Ectodermal cell (in vitro differentiated cells): ENCODE data around the gene DHRS12.

Experiments used
- H3K27ac ChIP-seq: 2 replicates; pipeline ENCODE4 v1.7.0; 2013; ENCODE audit warnings: mild to moderate bottlenecking, low read depth, low read length; ENCODE audit not compliant: insufficient read depth, poor library complexity, severe bottlenecking
- H3K27me3 ChIP-seq: 2 replicates; pipeline ENCODE4 v1.7.0; 2013; ENCODE audit warnings: mild to moderate bottlenecking, low read length; ENCODE audit not compliant: insufficient read depth, control insufficient read depth, poor library complexity, severe bottlenecking
- H3K36me3 ChIP-seq: one replicate; pipeline ENCODE4 v1.7.0; 2013; ENCODE audit warnings: low read length; ENCODE audit not compliant: control insufficient read depth, insufficient read depth
- H3K4me1 ChIP-seq: one replicate; pipeline ENCODE4 v1.7.0; 2013; ENCODE audit warnings: low read length; ENCODE audit not compliant: control insufficient read depth, insufficient read depth
- H3K4me3 ChIP-seq: 2 replicates; pipeline ENCODE4 v1.7.0; 2013; ENCODE audit warnings: low read depth, low read length, control low read depth; ENCODE audit not compliant: insufficient read depth
- H3K9me3 ChIP-seq: 2 replicates; pipeline ENCODE4 v1.7.0; 2013; ENCODE audit warnings: mild to moderate bottlenecking, low read length, moderate library complexity; ENCODE audit not compliant: control insufficient read depth
- WGBS, 2 experiments: methylation state at CpG; one replicate each; pipeline ENCODE4 v1.1.7; 2013; ENCODE audit warnings: missing lambda C conversion rate in 2 of 2; 5-methylcytosine and 5-hydroxymethylcytosine counted together

DHRS12 gene

DNA sequence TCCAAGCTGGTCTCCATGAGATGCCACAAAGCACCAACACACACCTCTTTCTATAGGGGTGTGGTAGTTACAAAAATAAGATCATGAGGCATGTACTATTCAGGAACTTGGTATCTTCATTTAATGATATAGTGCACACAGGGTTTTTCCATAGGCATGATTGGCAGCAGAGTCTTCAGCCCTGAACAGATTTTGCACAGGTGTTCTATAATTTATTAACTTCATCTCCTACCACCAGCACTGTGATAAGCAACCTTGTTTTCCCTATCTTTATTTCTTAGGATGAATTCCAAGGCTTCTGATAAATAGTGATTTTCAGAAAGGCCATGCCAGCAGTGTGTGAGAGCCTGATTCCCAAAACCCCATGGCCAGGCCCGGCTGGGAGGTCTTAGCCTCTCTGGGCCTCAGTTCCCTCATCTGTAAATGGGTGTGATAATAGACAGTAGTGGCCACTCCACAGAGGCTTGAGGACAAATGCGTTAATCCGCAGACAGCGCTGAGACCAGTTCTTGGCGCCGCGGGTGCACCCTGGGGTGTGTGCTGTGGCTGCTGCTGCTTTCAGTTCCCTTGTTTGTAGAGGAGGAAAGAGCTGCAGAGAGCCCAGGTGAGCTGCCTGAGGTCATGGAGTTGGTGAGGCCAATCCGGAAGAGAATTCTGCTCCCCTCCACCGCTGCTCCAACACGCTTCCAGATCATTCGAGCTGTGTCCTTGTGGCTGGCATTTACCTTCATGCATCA lies 33.1 kb downstream of the DHRS12 start:
- H3K9me3 ChIP-seq = no peaks in the 10 kb centered on the region
- H3K4me1 ChIP-seq = no peaks in the 10 kb centered on the region
- 93 to 94% methylated on average over 11 of the region's 11 CpGs for WGBS, 2 experiments
- peaks cover 4% of the 10 kb centered on the region for H3K36me3 ChIP-seq
- no peak overlapping the region for H3K4me3 ChIP-seq
- no peak overlapping the region for H3K27ac ChIP-seq
- no peaks in the 10 kb centered on the region for H3K27me3 ChIP-seq

DNA sequence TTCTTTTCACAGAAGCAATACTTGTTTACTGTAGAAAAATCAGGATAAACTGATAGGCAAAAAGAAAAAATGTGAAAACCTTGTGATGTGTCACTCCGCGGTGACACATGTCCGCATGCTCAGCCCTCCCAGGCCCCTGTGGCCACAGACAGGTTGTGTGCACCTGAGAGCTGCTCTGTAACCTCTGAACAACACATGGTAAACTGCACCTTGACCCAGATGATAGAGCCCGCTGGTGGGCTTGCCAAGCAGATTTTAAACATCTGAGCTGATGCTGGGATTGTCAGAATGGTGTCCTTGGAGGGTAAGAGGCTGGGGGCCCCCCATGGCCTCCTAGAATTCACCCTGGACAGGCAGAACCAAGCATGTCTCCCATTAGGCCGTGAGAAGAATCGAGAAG lies 33.8 kb downstream of the DHRS12 start:
- peaks cover 4% of the 10 kb centered on the region for H3K36me3 ChIP-seq
- WGBS, 2 experiments = 90 to 95% methylated on average over 6 of the region's 6 CpGs
- no peak overlapping the region for H3K27ac ChIP-seq
- no peaks in the 10 kb centered on the region for H3K4me1 ChIP-seq
- no peaks in the 10 kb centered on the region for H3K9me3 ChIP-seq
- no peaks in the 10 kb centered on the region for H3K27me3 ChIP-seq
- H3K4me3 ChIP-seq = no peak overlapping the region

GRCh38 chr13:51769455-51770127 lies 34.4 kb downstream of the DHRS12 start:
- 85 to 90% methylated on average over 11 of the region's 11 CpGs for WGBS, 2 experiments
- Histone ChIP-seq H3K4me3 (no peak overlapping the region), H3K27ac (no peak overlapping the region), H3K27me3 (no peaks in the 10 kb centered on the region), H3K9me3 (no peaks in the 10 kb centered on the region), H3K36me3 (peaks cover 4% of the 10 kb centered on the region), H3K4me1 (no peaks in the 10 kb centered on the region)

GRCh38 chr13:51768976-51769375 lies 35.0 kb downstream of the DHRS12 start:
- Histone ChIP-seq H3K36me3 (peaks cover 4% of the 10 kb centered on the region), H3K4me3 (no peak overlapping the region), H3K4me1 (no peaks in the 10 kb centered on the region), H3K27ac (no peak overlapping the region), H3K9me3 (no peaks in the 10 kb centered on the region), H3K27me3 (no peaks in the 10 kb centered on the region)
- WGBS, 2 experiments = 91 to 93% methylated on average over 18 to 19 of the region's 19 CpGs

- WGBS, 2 experiments = 74 to 76% methylated on average over 15 of the region's 15 CpGs
- no peaks in the 10 kb centered on the region for H3K9me3 ChIP-seq
- H3K36me3 ChIP-seq = peaks cover 4% of the 10 kb centered on the region
- no peak overlapping the region for H3K4me3 ChIP-seq
- no peaks in the 10 kb centered on the region for H3K27me3 ChIP-seq
- no peaks in the 10 kb centered on the region for H3K4me1 ChIP-seq
- H3K27ac ChIP-seq = no peak overlapping the region
Observed at GRCh38 chr13:51768378-51768921, 35.5 kb downstream of the DHRS12 start.

GRCh38 chr13:51767100-51767499 lies 36.9 kb downstream of the DHRS12 start:
- WGBS, 2 experiments = 90 to 92% methylated on average over 8 of the region's 8 CpGs
- no peaks in the 10 kb centered on the region for H3K4me1 ChIP-seq
- H3K27me3 ChIP-seq = no peaks in the 10 kb centered on the region
- no peak overlapping the region for H3K4me3 ChIP-seq
- no peak overlapping the region for H3K27ac ChIP-seq
- peaks cover 4% of the 10 kb centered on the region for H3K36me3 ChIP-seq
- no peaks in the 10 kb centered on the region for H3K9me3 ChIP-seq

DNA sequence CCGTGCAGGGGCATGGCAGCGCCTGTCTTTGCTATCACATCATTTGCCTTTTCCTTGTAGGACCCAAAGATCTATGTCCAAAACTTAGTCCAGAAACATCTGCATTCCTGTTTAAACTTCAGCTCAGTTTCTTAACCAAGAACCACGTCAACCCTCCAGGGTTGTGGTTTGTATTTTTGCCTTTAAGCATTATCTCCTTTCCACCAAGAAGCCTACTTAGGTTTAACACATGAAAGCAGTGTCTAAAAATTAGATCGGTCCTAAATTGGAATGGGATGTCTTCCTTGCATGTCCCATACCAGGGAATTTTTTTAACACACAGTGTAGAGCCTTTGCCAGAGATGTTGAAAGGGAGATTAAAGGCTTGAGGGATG lies 38.8 kb downstream of the DHRS12 start:
- WGBS, 2 experiments = 92 to 97% methylated on average over 4 of the region's 4 CpGs
- no peak overlapping the region for H3K4me3 ChIP-seq
- H3K27ac ChIP-seq = no peak overlapping the region

DNA sequence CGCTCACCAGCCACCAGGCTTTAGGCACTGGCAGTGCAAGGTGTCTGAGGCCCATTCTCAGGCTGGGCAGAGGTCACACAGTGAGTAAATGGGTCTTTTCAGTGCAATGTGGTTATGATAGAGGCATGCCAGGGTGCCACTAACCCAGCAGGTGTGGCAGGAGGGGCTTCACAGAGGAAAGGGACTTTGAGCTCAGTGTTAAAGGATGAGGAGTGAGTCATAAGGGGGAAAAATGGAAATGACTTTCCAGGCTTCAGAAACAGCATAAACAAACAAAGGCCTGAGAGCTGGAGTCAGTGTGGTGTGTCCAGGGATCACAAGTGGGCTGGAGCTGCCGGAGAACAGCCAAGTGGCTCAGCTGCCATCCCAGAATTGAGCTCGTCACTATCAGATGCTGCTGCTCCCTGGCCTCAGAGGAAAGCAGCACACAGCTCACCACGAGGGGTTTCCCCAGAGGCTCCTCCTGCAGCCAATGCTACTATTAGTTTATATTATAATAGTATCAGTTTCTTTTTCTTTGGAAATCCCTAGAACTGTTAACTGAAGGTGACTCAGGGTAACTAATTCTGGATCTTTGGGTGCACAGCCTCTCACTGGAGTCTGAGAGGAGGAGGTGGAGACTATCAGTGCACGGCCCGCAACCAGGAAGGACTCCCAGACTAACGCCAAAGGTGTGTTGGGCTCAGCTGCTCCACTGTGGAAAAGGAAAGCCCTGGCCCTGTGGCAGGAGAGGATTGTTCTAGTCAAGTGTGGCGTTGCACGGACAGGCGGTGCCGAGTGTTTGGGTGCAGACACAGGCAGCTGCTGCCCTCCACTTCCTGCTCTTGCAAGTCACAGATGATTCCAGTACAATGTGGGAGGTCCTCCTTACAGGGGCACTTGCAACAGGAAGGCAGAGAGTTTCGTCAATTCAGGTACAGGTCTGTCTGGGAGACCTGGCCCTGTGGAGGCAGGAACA lies 39.5 kb downstream of the DHRS12 start:
- H3K9me3 ChIP-seq = no peaks in the 10 kb centered on the region
- H3K36me3 ChIP-seq = peaks cover 6% of the 10 kb centered on the region
- no peaks in the 10 kb centered on the region for H3K4me1 ChIP-seq
- no peak overlapping the region for H3K27ac ChIP-seq
- H3K4me3 ChIP-seq = no peak overlapping the region
- no peaks in the 10 kb centered on the region for H3K27me3 ChIP-seq
- WGBS, 2 experiments = 93 to 96% methylated on average over 11 to 12 of the region's 12 CpGs

More for the DNA sequence above, 38.8 kb downstream of the DHRS12 start:
- Histone ChIP-seq H3K27me3 (no peaks in the 10 kb centered on the region), H3K9me3 (no peaks in the 10 kb centered on the region), H3K36me3 (peaks cover 6% of the 10 kb centered on the region), H3K4me1 (no peaks in the 10 kb centered on the region)

DNA sequence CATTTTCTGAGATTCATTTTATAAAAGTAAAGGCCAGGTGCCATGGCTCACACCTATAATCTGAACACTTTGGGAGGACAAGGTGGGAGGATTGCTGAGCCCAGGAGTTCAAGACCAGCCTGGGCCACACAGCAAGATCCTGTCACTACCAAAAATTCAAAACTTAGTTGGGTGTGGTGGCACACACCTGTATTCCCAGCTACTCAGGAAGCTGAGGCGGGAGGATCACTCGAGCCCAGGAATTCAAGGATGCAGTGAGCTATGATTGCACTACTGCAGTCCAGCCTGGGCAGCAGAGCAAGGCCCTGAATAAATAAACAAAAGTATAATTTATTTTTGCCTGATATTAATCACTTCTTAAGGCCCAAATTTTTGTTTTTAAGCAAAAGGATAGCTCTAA lies 40.5 kb downstream of the DHRS12 start:
- WGBS, 2 experiments = 86 to 93% methylated on average over 2 of the region's 2 CpGs

More for the DNA sequence above, 40.5 kb downstream of the DHRS12 start:
- no peaks in the 10 kb centered on the region for H3K27me3 ChIP-seq
- no peak overlapping the region for H3K4me3 ChIP-seq
- H3K27ac ChIP-seq = no peak overlapping the region
- no peaks in the 10 kb centered on the region for H3K4me1 ChIP-seq
- no peaks in the 10 kb centered on the region for H3K9me3 ChIP-seq
- peaks cover 11% of the 10 kb centered on the region for H3K36me3 ChIP-seq
